H54 (cell line): ENCODE measurements around the gene FCN2.

Source experiments
- DNase-seq: peaks from one replicate; pipeline ENCODE4 v3.0.0; 2011; ENCODE audit warnings: low spot score, mixed read lengths; ENCODE audit not compliant: insufficient read length
- FAIRE-seq: peaks from 3 replicates; lab custom pipeline; 2011; peaks lifted over from hg19 to GRCh38; lab: Jason Lieb, UNC
- POLR2A ChIP-seq: IDR thresholded peaks from 2 replicates; pipeline ENCODE4 v1.6.1; 2011; ENCODE audit warnings: low read depth, mild to moderate bottlenecking, low read length

Gene FCN2

DNA sequence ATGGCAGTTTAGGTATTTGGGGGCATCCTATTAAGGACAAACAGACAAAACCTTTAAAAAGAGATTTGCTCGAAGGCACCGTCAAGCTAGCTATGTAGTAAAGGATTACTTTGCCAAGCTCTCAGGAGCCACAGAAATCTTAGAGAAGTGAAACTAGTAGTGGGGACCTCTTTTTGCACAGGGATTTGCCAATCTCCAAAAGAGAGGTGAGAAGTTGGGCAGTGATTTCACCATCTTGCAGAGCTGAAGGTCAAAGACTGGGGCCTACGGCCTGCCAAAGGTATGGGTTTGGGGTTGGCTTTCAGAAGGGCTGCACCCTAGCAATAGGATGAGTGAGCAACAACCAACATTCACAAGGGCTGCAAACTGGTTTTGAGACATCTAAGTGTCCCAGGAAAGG lies 38.7 kb downstream of the FCN2 start:
- DNase-seq (no peak), FAIRE-seq (no peak)
- TF ChIP-seq POLR2A = no peak

DNA sequence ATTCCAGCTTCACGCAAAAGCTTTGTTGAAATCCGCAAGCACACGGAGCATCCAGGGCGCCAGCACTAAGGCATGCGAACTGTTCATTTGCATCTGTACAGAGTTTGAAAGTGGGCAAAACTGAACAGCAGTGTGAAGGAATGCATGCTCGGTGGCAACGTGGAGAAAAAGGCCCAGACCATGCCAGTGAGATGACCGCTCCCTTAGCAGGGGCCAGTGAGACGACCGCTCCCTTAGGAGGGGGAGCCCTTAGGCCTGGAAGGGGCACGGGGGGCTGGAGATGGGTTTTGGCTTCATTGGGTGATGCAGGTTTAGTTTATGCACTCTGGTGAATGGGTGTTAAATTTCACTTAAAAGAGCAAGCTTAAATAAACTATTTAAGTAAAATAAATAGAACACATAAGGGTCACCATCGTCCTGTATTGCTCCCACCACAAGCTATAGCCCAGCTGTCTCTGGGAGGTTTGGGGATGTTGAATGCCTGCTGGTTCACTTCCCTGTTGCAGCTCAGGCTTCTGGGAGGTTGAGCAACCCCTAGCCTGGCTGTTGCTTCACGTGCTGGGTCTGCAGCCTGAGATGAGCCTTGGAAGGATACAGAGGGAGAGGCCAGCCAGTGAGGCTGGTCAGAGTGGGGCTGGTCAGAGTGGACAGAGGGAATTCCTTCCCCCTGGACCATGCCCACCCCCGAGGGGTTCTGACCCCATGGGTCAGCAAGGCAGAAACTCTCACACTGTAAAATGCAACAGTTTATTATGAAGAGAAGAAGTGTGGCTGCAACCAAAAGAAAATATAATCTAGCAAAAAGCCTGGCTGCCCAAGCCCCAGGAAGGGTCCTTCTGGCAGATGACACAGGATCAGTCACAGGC lies 41.7 kb downstream of the FCN2 start:
- no peak for DNase-seq
- no peak for FAIRE-seq
- TF ChIP-seq POLR2A = no peak

DNA sequence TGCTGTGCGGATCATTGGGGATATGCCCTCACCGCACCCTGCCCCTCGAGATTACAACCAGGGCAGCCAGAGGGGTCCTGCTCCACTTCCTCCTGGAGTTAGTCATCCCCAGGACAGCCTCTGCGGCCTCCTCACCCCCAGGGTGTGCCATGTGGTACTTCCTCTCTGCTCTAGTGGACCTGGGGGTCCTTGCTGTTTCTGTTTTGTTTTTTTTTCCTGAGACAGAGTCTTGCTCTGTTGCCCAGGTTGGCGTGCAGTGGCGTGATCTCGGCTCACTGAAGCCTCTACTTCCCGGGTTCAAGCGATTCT lies 42.3 kb downstream of the FCN2 start:
- FAIRE-seq (no peak), DNase-seq (no peak)
- TF ChIP-seq POLR2A = no peak

DNA sequence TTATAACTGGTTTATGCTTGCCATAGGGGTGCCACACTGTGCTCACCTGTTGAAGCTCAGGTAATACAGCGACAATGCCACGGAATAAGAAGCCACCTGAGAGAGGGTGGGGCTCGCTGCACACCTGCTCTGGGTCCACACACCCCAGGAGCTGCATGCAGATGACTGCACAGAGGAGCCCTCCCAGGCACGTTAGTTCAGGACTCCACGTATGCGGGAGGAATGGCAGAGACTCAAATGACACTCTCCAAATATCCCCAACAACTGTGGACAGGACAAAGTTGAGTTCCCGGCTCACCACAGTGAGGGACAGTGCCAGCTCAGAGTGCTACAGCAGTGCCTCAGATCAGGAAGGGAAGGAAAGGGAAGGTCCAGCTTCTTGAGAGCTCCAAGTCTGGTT lies 42.9 kb downstream of the FCN2 start:
- FAIRE-seq = no peak
- TF ChIP-seq POLR2A = no peak
- no peak for DNase-seq

DNA sequence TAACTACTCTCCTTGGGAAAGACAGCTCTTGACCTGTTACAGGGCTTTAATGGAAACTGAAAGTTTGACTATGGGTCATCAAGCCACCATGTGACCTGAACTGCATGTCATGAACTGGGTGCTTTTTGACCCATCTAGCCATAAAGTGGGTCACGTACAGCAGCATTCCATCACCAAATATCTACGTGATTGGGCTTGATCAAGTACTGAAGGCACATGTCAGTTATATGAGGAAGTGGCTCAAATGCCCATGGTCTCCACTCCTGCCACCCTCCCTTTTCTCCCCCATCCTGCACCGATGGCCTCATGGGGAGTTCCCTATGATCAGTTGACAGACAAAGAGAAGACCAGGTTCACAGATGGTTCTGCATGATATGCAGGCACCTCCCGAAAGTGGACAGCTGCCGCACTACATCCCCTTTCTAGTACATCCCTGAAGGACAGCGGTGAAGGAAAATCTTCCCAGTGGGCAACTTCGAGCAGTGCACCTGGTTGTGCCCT lies 44.5 kb downstream of the FCN2 start:
- FAIRE-seq (no peak), DNase-seq (no peak)
- TF ChIP-seq POLR2A = no peak

DNA sequence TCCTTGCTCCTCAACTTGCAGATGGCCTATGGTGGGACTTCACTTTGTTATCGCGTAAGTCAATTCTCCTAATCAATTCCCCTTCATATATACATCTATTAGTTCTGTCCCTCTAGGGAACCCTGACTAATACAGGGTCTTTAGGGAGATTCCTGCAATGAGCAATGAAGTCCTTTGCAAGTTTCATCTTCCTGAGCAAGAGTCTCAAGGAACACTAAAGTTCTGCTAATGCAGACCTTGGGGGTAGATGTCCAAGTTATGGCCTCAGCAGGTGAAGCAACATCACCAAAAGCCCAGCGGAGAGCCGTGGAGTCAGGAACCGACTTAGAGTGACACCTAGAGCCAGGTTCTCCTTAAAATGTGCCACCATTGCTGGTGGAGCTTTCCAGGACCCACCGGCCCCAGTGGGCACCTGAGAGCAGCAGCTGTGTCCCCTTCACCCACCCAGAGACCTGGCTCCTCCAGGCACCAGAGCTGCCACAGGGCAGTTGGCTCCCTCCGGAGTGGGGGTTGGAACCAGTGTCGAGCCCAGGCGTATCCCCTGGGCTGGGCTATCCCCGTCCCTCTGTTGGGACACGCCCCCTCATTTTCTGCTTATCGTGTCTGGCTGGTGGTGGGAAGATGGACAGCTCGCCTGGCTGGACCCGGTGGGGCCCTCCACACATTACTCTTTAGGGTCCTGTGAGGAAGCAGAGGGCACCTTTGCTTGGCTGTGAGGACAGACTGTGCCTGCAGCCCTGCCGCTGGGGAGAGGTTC lies 48.0 kb downstream of the FCN2 start:
- FAIRE-seq = no peak

DNA sequence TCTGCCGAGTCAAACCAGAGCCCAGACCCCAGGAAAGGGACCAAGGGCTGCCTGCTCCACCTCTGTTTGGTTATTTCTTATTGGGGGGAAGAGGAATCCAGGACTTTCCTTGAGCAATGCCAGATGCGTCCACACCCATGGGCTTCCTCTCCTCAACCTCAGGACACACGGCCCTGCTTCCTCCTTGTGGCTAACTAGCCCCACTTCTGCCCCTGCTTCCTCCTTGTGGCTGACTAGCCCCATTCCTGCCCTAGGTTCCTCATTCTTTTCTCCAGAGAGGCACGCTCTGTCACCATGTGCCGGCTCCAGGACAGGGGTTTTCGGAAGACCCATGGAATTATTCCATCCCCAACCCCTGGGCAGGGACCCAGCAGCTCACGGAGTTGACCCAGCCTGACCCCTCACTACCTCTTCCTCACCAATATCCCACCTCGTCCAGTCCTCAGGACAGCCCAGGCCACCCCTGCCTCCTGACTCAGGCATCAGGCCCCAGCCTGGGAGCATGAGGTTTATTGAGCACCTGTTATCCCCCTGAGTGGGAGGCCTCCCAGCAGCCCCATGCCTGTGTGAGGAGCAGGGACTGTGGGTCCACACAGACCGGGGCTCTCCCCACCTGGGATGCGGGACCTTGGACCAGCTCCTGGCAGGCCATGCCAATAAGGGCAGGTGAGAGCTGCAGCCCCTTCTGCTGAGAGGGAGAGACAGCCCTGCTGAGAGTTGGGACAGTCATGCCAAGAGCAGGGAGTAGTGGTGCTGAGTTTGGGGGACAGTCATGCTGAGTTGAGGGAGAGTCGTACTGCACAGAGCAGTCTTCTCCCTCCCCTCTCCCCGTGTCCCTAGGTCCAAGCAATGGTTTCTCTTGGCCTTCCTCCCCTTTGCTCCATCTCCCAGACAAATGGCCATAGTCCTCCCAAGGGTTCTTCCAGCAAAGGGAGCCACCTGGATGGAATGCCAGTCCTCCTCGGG lies 48.9 kb downstream of the FCN2 start:
- DNase-seq = no peak
- no peak for FAIRE-seq
- no peak for TF ChIP-seq POLR2A

More for the DNA sequence above, 48.0 kb downstream of the FCN2 start:
- no peak for TF ChIP-seq POLR2A
- no peak for DNase-seq

DNA sequence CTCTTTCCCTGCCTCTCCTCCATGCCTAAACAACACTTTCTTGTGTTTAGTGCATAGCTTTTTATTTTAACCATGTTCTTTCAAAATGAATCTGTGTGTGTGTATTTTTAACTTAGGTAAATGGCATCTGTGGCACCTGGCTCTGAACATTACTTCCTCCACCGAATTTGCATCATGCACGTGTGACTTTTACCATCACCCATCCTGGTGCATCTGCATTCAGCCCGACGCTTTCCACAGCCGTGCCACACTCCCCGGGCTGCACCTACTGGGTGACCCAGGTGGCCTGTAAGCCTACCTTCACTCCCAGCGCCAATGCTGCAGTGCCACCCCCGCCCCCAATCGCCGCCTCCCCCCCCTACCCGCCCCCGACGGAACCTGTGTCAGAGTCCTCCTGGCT lies 49.8 kb downstream of the FCN2 start:
- no peak for DNase-seq
- no peak for TF ChIP-seq POLR2A
- FAIRE-seq = no peak

DNA sequence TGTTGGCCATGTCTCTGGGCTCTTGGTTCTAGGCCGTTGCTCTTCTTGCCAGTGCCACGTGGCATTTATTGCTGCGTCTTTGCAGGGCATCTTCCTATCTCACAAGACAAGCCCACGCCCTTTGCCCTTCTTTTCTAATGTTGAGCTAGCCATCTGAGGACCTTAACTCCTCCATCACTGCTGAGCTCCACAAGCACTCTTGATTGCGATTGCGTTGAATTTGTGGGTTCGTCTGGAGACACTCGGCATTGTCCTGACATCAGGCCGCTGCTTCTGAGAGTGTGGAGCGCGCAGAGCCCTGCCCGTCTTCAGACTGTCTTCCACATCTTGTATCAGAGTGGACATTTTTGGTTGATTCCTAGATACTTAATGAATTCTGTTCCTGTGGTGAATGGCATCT lies 51.6 kb downstream of the FCN2 start:
- TF ChIP-seq POLR2A = no peak
- DNase-seq (no peak), FAIRE-seq (no peak)

DNA sequence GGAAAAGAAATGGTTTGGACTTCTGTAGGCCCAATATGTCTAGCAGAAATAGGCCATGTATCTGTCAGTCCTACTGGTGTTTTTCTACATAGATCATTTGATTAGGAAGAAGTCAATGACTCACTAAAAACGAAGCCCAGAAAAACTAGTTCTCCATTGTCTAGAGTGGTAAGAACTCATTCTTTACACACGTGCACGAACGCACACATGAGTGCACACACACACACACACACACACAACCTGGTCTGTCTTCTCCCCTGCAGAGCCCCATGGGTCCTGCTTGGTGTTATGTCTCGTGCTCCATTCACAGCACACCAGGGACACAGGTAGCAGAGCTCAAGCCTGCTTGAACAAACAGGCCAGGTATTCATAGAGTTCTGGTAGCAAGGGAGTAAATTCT lies 52.0 kb downstream of the FCN2 start:
- no peak for FAIRE-seq
- TF ChIP-seq POLR2A = no peak
- no peak for DNase-seq

DNA sequence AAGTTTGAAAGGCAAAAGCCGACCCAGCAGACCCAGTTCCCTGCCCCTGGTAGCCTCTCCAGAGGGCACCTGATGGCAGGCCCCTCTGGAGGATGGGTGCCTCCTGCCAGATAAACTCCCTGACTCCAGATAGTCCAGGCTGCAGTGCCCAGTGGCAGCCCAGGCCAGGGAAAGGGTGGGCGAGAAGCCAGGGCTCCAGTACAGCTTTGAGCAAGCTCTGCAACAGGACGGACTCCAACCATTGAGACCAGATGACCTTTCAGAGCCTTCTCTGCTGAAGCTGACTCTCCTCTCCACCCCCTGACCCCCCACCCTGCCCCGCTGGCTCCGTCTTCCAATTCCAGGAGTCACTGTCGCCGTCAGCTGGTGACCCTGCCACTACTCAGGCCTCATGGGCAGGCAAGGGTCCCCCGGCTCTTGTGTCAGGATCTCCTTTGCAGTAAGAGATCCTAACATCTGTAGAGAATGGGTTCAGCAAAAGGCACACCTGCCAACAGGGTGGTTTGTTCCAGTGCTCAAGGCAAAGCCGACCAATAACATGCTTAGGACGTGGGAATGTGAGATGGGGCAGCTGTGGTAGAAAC lies 52.6 kb downstream of the FCN2 start:
- DNase-seq (no peak), FAIRE-seq (no peak)

DNA sequence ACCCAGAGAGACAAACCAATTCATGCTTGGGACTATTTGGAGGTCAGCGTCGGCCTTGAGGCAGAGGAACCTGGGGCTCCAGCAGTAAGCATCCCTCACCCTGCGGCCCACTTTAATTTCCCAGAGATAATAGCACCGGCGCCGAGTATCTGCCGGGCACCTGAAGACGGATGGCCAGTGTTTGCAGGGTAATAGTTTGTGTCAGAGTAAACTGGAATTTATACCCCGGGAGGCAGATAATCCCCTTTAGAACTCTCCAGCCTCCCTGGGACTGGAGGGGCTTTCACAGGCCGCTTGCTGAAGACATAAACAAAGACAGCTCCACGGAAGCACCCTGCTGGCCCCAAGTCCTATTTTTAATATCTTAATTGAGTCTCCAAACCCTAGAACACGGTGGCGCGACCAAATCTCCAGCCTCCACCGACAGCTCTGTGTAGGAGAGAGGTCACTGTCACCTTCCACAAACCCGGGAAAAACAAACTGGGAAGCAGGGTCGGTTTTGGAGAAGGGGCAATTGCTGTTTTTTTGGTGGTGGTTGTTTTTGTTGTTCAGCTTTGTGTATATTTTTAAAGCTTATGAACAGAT lies 54.5 kb downstream of the FCN2 start:
- no peak for TF ChIP-seq POLR2A
- FAIRE-seq (no peak), DNase-seq (no peak)

More for the DNA sequence above, 52.6 kb downstream of the FCN2 start:
- TF ChIP-seq POLR2A = no peak
